GM18499 (cell line): ENCODE measurements around the gene OR5AP2.
"Not testable (repeated sequence)": the region's sequence is repeated elsewhere in the genome, so short reads cannot be mapped to it uniquely, and the experiment has no call there.

ENCODE experiments used
- ATAC-seq: cut with Tn5 transposase; IDR thresholded peaks from one replicate; pipeline ENCODE4 v1.9.1; 2021; ENCODE audit warnings: moderate number of reproducible peaks; ENCODE audit not compliant: insufficient read depth, unreplicated experiment

Gene OR5AP2

GRCh38 chr11:56642339-56642738, at the start of gene OR5AP2:
TSS of gene OR5AP2 (minus strand) at chr11:56642439. CDS start at chr11:56642439, 0 bp downstream.
- ATAC-seq = no peak

DNA sequence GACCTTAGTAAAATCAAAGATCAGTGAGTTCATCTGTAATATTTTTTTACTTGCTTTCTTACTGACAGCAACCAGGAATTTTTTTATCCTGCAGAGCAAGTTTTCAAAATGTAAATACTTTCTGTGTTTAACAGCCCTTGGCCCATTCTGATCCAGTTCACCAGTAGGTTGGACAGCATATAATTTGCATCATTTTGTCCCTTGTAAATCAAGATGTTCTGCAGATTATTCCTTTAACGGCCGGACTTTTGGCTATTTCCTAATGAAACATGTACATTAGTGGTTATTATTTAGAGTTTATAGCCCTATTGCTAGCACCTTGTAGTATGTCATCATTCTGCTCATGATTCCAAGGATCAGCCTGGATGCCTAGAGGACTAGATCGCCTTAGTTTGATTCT, 48.9 kb upstream of the OR5AP2 start:
- not testable (repeated sequence) for ATAC-seq

GRCh38 chr11:56688554-56689100, 46.4 kb upstream of the OR5AP2 start:
- no peak for ATAC-seq

- no peak for ATAC-seq
Measured at GRCh38 chr11:56670984-56671383, 28.7 kb upstream of the OR5AP2 start.

DNA sequence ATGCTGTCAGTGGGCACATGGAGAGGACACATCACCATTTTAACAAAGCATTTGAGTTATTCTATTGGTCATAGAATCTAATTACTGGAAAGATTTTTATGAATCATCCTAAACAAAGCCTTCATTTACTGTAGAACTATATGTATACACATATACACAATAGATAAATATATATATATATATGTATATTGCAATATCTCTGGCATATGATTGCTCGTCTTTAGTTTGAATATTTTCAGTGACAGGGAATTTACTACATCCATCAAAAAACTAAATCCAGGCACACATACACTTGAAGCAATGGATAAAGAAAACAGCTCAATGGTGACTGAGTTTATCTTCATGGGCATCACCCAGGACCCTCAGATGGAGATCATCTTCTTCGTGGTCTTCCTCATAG, 21.1 kb upstream of the OR5AP2 start, which contains the start of gene OR5AR1:
TSS of gene OR5AR1 (plus strand) at position 301 of the 400 bp plus-strand sequence. CDS start at position 301, 0 bp downstream.
- ATAC-seq = no peak

DNA sequence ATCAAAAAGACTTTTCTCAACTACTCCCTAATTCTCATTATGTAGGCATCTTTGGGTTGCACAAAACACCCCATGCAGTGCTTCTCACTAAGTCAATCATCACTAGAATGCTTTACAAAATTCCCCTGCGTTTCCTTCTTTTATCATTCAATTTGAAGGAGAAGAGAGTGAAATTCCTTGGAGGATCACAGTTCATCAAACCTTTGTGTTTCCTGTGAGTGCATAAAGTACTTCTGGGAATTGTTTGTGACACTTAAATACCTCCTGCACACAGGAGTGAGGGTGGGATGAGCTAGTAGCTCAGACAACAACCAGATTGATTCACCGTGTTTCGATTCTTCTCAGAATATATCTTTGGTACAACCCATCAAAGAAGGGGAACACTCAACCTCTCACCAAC, 17.5 kb upstream of the OR5AP2 start:
- no peak for ATAC-seq

- no peak for ATAC-seq
Measured at GRCh38 chr11:56637500-56637899, 4.7 kb downstream of the OR5AP2 start.

GRCh38 chr11:56636861-56637260, 5.4 kb downstream of the OR5AP2 start:
- ATAC-seq = no peak

- ATAC-seq = no peak
Measured at GRCh38 chr11:56632329-56632728, 9.9 kb downstream of the OR5AP2 start.

DNA sequence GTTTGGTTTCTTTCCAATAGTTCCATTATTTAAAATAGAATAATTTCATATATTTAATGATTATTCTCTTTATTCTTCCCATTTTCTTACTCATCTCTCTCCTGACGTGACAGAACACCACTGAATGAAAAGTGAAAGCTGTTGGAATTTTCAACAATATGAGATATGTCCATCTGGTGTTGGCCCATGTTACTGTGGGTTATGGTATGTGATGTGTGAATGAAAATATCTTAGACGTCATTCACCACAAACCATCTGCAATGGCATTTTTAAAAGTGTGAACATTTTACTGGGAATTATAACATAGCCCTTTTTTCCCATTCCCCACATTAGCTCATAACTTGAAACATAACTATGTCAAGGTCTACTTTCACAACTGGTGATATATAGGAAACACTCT, 16.3 kb downstream of the OR5AP2 start:
- no peak for ATAC-seq

DNA sequence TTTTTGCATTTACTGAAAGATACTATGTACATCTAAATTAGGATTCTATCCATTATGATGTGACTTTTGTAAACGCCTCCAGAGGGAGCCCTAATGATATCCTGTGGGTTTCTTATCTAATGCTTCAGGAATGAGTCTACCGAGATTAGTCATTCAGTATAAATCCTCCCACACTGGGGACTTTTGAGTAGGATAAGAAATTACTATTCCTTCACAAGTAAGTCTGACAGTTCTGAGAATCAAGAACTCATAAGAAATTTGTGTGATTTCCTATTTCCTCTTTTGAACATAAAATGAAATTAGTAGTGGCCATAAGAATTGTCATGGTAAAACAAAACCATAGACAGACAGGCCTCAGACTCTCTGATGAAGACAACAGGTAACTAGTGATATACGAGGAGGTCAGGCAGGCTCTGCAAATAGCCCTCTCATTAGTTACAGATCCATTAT, 17.6 kb downstream of the OR5AP2 start:
- ATAC-seq = peak; percentile 49

- ATAC-seq = no peak
Measured at GRCh38 chr11:56611174-56611573, 31.1 kb downstream of the OR5AP2 start.

- ATAC-seq = not testable (repeated sequence)
Measured at GRCh38 chr11:56592088-56592717, 50.0 kb downstream of the OR5AP2 start.
